GM12873 (cell line): ENCODE results near the gene FAM184A.

Experiments used
- TF ChIP-seq, protein P1 (sequence below): IDR thresholded peaks from 2 replicates; pipeline ENCODE4 v1.5.1; 2012; ENCODE audit warnings: low read depth, mild to moderate bottlenecking, moderate library complexity, low read length, control low read depth; ENCODE audit not compliant: insufficient read depth; ENCODE audit errors: missing control alignments

The FAM184A gene

DNA sequence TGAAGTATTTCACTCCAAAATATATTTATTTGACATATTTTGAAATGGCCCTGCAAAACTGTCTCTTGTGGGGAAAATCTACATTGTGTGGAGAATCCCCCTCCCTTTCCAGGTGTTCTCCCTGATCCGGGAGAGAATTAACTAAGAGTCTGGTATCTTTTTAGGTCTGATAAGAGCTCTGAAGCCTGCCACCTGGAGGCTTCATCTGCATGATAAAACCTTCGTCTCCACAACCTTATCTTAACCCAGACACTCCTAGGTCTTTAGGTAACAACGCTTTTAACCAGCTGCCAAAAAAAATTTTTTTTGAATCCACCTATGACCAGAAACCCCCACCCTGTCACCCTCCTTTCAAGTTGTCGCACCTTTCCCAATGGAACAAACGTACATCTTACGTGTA lies 43.0 kb downstream of the FAM184A start:
- TF ChIP-seq, protein P1, sequence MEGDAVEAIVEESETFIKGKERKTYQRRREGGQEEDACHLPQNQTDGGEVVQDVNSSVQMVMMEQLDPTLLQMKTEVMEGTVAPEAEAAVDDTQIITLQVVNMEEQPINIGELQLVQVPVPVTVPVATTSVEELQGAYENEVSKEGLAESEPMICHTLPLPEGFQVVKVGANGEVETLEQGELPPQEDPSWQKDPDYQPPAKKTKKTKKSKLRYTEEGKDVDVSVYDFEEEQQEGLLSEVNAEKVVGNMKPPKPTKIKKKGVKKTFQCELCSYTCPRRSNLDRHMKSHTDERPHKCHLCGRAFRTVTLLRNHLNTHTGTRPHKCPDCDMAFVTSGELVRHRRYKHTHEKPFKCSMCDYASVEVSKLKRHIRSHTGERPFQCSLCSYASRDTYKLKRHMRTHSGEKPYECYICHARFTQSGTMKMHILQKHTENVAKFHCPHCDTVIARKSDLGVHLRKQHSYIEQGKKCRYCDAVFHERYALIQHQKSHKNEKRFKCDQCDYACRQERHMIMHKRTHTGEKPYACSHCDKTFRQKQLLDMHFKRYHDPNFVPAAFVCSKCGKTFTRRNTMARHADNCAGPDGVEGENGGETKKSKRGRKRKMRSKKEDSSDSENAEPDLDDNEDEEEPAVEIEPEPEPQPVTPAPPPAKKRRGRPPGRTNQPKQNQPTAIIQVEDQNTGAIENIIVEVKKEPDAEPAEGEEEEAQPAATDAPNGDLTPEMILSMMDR = no peak

DNA sequence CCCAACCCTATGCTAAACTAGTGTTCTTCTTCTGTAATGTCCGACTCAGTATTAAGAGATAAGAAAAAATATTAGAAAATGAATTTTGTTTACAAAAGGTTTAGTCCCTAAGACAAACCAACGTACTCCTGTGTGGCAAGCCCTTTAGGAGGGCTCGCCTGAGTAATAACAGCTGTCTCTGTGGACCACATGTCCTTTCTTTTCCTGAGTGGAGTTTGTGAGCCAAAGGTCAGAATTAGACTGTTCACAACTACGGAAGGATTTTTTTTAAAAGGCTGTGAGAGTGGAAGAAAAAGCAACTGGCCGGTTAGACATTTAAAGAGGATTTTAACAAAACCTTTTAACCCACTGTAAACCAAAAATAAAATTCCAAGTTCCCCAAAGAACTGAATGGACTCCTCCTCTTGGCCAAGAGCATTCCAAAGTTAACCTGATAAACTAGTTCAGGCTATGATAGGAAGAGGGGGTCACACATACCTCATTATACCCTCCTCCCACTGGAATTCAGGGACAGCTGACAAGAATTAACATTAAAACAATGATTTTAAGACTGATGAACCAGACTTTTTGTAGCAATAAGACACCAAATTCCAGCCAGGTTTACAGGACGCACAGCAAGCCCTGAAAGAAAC lies 43.5 kb downstream of the FAM184A start:
- TF ChIP-seq, protein P1 = no peak

DNA sequence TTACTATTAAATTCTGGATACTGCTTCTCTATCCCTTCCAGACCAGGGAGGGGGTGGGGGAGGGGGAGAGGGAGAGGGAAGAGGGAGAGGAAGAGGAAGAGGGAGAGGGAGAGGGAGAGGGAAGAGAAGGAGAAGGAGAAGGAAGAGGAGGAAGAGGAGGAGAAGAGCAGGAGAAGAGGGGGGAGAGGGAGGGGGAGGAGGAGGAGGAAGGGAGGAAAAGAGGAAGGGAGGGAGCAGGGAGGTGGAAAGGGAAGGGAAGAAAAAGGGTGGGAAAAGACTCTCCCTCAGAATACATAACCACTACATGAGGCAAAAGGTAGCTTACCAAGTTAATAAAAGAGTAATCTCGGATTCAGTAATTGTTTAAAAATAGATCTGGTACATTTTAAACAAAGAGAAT lies 46.0 kb downstream of the FAM184A start:
- TF ChIP-seq, protein P1 = no peak

DNA sequence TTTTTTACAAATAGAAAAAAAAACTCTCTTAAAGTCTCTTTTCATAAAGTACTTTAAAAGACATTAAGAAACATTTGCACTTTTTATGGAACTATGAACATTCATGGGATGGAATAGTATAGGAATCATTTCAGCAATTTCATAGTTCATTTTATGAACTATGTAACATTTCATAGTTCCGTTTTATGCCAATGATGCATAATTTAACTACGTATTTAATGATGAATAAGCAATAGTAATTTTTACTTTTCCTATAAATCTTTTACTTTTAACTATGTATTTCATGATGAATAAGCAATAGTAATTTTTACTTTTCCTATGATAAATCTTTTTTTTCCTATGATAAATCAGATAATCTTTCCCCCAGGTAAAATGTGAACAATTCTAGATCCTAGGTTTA lies 47.7 kb downstream of the FAM184A start:
- TF ChIP-seq, protein P1 = no peak

DNA sequence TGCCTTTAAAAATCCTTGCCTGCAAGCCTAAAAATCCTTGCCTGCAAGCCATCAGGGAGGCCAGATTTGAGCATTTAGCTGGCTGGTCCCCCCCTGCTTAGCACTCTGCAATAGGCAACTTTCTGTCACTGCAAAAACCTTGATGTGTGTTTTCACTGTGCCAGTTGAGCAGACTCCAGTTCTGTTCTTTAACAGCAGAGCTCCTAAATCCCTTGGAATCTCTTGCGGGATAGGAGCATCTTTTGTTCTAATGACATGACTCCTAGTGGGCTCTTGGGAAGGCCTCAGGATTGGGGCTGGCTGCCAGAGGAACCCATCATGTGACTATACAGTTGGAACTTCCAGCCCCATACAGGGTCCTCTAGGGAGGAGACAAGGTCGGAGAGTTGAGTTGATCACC lies 50.4 kb downstream of the FAM184A start:
- TF ChIP-seq, protein P1 = no peak

DNA sequence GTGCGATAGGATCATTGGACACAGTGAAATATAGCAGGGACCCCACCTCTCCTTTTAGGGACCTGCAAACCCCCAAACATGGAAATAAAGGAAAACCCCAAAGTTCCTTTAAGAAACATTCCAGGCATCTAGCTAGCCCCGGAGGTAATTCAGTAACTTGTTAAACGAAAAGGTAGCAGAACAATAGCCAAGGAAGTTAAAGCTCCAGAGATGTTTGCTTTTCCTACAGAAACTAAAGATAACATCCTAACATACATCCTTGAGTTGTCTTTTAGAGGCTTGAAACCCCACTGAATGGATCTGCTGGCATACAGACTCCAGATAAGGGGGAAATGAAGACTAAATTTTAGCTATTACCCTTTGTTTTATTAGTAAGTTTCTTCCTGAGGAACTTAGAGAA lies 51.0 kb downstream of the FAM184A start:
- TF ChIP-seq, protein P1 = no peak

DNA sequence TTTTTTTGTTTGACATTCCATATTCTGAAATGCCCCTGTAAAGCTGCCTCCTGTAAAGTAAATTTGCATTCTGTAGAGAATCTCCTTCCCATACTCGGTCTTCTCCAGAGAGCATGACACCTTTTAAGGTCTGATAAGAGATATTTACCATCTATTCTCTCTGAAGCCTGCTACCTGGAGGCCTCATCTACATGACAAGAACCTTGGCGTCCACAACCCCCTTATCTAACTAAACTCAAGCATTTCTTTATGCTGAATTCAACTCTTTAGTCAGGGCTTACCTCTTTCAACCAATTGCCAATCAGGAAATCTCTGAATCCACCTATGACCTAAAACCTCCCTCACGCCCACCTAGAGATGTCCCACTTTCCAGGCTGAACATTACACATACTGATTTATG lies 51.6 kb downstream of the FAM184A start:
- TF ChIP-seq, protein P1 = no peak
